HG03520 (cell line): ENCODE measurements around the gene TRIM44.
"Not testable (repeated sequence)": the region's sequence is repeated elsewhere in the genome, so short reads cannot be mapped to it uniquely, and the experiment has no call there.

ENCODE experiments used
- ATAC-seq: cut with Tn5 transposase; IDR thresholded peaks from one replicate; pipeline ENCODE4 v1.9.1; 2021; ENCODE audit warnings: mild to moderate bottlenecking, moderate library complexity; ENCODE audit not compliant: unreplicated experiment

Gene TRIM44

DNA sequence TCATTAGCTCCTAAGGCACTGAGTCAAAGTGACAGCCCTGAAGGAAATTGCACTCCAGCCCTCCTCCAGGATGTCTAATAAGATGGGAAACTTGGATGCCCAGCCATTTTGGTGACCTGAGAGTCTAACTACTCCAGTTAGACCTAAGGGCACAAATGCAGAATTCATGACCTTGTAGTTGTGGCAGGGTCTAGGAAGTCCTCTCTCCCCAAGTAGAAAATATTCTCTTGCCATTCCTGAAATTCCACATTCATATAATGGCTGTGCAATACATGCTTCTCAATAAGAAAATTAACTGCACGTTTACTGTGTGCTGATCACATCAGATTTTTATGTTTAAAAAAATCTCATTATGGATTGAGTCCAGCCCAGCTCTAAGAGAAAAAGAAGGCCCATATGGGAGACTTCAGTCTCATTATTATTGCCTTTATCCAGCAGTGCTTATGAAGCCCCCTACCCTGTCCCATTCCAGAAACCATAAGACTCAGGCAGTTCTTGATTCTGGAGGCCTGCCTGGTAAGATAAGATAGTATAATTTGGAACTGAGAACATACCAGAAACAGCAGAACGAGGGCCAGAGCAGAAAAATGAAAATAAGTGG, 147.6 kb downstream of the TRIM44 start:
- ATAC-seq: no peak

DNA sequence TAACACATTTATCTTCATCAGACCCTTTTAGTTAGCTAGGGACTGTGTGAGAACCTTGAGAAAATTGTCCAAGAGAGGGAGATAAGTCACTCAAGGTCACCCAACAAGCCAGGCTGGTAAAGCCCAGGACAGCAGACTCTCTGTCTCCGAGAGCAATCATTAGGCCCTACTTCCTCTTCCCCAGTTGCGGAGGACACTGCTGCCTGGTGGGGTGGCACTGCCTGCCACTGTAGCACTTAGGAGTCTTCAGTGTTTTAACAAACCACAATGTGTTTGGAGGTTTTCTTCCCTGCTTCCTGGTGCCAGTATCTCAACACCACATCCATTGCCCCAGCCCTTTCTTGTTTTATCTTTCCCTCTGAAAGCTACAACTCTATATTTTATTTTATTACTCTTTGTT, 149.2 kb downstream of the TRIM44 start:
- ATAC-seq: no peak

DNA sequence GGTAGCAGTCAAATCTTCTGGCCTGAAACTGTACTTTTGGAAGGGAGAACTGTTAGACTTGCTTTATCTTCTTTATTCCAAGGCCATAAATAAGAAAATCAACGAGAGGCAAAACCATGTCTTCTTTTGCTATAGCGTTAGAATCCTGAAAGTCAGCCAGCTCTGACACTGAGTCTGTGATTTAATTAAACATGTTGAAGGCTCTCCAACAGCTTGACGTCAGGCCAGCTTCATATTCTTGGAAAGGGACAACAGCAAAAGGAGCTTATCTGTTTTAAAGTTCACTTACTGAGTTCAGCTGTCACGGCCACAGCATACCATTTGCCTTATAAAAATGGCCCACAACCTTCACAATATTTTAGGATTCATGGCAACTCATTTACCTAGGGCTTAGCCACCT, 150.3 kb downstream of the TRIM44 start:
- ATAC-seq: no peak

DNA sequence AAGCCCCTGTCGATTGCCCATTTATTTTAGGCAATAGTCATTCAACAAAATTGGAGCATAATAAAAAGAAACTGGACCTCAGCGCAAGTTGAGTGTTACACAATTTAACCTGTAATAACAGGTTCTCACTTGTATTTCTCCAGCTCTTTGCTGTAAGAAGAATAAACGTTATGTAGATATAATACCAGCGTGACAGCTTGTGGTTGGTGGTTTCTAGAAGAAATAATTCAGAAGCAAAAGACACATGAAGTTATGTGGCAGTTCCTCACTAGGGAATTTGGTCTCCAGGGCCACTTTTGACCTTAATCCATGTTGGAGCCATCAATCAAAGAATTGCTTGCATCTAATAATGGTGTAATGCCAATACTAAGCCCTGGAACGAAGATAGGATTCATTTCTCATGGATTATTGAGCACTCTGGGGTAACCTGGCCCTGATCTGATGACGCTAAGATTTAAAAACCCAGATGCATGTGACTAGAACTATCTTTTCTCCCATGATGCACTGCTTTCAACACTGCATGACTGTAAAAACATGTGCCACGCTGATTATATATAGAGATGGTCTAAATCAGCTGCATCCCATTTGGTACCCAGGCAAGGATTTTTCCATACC, 151.6 kb downstream of the TRIM44 start:
- ATAC-seq: no peak

DNA sequence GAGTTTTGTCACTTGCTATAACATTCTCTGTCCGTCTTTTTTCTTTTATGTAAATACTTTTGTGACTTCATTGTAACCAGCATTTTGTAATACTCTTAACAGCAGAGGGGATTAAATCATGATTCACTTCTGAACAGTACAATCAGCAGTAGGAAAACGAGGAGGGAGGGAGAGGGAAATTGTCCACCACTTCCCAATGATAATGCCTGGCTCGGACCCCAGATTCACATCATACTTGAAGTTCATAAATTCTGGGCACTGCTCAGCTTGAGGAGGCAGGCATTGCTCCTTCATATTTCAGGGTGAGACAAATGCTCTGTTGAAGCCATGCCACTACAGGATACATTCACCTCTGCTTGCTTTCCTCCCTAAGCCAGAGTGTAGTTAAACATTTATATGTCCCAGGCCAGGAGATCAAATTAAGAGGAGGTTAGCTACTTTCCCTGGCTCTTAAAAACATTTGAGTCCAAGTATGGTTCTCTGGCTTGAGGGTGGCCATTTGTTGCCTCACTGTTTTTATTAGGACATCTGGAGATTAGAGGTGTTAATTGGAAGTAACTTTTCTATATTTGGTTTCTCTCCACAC, 152.2 kb downstream of the TRIM44 start:
- no peak for ATAC-seq

DNA sequence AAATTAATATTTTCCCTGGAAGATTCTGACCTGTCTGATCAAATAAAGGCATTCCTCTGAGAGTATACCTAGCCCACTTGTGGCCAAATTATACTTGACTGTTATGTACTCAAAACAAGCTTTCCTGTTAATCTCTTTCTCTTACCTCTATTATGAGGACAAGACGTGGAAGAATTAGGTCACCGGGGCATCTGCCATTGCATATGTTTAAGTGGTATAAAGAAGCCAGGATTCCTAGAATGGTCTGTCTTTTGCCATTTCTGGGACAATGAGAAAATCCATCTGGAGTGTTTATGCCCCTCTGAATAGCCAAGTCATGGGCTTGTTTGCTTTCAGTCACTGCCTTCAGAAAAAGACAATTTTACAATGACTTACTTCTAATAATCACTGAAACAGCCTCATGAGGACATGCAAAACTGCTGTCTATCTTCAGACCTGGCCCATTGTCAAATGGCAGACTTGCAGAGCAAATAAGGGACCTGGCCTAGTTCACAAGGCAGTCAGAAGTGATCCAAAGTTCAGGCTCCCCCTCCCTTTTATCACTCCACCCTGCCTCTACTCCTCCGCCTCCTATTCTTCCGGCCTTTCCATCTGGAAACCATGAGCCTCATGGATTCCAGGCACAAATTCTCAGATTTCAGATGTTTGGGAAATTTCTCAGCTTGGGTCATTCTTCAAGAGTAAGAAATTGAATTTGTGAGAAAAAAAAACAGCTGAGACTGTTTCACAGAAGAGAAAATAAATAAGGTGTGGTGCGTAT, 153.2 kb downstream of the TRIM44 start:
- no peak for ATAC-seq

DNA sequence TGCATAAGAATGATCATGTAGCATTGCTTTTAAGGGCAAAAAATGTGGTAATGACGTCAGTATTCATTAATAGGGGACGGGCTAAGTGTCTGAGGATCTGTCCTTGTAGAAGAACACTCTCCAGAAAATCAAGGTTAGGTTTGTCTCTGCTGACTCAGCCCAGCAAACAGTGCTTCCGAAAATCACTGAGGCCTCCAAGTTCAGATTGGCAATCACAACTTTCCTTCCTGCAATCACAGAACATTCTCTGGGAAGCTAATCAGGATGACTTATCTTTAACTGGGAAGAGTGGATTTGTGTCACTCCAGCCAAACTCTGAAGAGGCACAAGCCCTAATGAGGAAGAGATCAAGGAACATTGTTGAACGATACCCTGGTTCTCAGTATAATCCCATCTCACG, 158.0 kb downstream of the TRIM44 start:
- no peak for ATAC-seq

DNA sequence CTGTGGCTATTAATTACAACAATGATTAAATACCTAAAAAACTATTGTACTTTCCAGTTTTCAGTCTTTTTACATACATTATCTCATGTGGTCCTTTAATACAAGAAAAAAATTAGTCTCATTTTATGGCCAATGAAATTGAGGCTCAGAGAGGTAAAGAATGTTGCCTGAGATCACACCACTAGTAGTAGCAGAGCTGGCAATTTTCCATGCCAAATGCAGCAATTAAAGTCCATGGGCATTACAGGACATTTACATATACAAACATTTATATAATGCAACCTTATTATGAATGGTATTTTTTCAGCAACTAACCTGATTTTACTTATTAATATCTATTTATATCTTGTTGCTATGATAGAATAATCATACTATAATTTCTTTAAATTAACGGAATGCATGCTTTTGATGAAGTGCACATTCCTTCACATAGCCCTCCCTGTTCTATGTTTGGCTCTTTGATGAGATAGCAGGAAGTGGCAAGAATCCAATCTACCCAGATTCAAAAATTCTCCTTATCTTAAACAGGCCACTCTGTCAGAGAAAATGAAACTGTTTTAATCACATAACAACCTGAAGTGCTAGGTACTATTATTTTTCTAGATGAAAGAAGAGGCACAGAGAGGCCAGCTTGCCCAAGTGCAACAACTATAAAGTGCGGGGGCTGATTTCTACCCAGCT, 160.4 kb downstream of the TRIM44 start:
- ATAC-seq: no peak

DNA sequence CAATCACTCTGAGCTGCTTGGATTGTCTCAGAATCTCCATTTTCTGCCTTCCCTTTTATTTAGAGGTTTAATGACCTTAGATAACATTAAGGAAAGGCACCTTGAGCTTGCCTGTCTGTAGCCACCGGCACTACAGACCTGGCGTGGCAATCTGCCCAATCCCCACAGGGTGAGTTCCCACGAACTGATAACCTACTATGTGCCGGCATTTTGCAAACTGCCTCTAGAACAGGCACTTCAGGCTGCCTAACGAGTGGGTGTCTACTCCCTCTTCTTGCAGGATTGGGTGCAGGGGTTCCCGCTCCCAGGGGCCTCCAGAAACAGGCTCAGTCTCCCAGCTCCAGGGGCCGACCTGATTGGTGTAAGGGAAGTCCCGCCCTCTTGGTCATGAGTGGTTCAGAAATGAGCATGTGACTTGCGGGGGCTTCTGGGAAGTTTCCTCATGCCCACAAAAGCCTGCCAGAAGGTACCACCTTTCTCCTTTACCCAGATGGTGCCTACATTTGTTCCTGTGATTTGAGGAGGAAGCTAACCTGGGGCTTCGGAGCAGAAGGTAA, 161.2 kb downstream of the TRIM44 start:
- ATAC-seq: no peak

DNA sequence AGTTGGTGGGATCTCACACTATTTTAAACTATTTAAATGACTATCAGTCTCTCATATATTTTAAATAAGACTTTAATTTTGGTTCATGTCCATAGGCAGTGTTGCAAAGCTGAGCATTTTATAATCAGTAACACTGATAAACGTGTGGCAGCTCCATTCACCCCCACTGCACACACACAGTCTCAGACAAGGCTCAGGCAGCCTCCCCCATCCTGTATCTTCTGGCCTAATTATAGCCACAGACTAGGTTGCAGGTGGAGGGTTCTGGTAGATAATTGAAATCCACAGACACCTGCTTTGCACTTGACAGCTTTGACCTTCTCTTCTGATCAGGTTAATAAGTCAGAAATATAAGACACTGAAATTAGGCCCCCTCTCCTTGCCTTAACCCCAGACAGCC, 162.8 kb downstream of the TRIM44 start:
- no peak for ATAC-seq

DNA sequence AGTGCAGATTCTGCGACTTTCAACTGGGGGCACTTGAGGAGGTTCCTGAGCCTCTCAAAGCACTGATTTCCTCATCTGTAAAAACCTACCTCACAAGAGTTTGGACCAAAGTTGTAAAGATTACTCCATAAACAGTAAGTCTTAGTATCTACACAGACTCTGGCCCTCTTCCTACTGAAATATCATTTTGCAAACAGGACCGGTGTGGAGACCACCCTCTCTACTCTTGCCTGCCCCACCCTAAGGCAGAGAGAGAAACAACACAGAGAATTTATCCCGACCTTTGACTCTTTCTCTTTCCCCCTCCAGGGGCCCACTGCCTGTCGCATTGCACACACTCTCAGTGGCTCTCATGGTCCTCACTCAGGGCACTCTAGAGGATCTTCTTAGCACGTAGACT, 163.4 kb downstream of the TRIM44 start:
- no peak for ATAC-seq

DNA sequence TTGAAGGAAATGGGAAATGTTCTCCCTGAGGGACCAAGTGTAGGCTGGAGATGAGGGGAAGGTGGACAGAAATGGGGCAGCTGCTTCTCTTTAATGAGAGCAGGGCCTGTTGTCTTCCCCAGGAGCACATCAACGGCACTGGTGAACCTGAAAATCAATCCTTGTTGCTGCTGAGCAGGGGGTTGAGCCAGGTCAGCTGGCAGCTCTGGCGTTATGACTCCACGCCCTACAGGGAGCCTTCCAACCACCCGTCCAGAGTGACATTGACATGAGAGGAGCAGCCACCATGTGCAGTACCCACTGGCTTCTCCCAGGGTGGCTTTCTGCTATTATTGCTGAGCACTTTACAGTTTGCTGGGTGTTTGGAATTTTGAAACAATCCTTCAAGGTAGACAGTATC, 164.4 kb downstream of the TRIM44 start:
- no peak for ATAC-seq

DNA sequence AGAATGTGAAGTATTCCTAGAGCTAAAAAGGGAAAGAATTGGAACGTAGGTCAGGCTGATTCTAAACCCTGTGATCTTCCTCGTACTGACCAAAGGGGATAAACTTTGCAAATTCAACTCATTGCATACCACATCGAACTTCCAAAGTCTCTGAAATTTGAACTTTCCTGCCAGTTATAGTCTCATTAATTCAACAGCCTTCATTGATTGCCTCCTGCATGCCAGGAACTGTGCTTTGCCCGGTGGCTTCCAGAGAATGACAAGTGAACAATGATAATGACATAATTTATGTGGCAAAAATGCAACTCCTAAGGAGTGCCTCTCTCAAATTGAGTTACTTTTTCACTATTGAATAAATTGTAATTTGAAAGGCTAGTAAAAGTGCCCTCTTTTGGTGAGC, 173.6 kb downstream of the TRIM44 start:
- no peak for ATAC-seq

DNA sequence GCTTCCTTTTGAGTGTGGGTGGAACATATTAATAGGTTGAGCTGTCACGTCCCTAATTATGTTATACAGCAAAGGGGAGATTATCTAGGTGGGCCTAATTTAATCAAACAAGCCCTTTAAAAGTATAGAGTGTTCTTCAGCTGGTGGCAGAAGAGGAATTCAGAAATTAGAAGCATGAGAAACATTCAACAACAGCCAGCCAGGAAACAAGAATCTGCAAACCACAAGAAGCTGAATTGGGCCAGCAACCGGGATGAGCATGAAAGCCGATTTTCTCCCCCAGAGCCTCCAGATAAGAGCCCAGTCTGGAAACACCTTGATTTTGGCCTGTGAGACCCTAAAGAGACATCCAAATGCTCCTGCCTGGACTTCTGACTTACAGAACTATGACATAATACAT, 175.5 kb downstream of the TRIM44 start:
- ATAC-seq: no peak

DNA sequence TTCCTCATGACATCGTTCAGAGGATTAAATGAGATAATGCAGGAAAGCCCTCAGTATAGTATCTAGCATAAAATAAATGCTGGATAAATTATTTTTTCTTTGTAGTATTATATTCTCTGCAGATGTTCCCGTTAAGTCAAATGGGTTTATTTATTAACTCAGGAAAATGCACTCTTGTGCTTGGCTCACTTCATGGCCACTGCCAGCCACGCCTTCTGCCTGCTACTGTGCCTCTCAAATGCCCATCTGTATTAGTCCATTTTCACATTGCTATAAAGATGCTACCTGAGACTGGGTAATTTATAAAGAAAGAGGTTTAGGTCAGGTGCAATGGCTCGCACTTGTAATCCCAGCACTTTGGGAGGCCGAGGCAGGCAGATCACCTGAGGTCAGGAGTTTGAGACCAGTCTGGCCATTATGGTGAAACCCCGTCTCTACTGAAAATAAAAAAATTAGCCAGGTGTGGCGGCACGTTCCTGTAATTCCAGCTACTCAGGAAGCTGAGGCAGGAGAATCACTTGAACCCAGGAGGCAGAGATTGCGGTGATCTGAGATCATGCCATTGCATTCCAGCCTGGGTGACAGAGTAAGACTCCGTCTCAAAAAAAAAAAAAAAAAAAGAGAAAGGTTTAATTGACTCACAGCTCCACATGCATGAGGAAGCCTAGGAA, 176.3 kb downstream of the TRIM44 start:
- not testable (repeated sequence) for ATAC-seq

DNA sequence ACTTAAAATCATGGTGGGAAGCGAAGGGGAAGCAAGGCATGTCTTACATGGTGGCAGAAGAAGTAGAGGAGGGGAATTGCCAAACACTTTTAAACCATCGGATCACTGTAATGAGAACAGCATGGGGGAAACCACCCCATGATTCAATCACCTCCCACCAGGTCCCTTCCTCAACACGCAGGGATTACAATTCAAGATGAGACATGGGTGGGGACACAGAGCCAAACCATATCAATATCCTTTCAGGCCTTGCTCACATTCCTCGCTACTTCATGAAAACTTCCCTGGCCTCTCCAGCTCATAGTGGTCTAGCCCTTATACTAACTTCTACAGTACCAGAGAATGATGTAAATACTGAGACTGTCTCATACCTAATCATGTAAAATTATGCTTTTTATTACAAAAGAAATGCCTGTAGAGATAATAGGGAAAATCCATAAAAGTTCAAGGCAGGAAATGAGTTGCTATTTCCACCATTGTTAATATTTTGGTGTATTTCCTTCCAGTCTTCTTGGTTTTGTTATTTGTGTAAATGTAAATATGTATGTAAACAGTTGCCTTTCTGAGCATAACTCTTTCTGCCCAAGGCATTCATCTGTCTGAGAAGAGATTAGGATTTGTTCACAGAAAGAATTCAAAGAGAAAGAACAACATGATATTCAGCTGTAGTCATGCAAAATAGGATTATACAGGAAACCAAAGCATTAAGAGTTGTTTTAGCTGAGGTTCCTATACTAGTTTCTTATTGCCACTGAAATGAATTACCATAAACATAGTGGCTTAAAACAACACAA, 177.0 kb downstream of the TRIM44 start:
- ATAC-seq: no peak

DNA sequence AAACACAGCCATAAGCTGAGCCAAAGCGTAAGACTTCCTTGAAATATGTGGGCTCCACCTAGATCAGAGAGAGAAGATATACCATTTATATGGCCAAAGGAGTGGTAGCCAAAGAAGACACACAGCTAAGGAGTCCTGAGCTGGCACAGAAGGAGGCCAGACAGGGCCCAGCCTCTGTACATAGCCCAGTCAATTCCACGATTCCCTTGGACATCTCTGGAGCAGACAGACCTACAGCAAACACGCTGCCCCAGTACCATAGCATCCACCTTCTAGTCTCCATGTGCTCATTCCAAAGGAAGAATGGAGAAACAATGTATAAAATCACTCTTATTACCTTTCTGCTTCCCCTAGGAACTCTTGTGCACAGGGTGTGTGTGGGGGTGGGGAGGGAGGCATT, 179.2 kb downstream of the TRIM44 start:
- no peak for ATAC-seq

DNA sequence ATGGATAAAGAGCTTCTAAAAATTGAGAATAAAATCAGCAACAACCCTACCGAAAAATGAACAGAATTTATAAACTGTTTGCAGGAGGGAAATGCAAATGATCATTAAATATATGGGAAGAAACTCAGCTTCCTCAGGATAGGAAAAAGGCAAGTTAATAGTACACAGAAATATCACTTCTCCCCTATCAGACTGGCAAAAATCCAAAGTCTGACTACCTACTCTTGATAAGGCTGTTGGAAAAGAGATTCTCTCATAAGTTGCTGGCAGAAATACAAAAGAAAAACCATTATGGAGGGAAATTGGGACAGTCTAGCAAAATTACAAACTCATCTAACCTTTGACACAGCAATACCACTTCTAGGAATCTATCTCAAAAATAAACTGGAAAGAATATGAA, 180.4 kb downstream of the TRIM44 start:
- no peak for ATAC-seq

DNA sequence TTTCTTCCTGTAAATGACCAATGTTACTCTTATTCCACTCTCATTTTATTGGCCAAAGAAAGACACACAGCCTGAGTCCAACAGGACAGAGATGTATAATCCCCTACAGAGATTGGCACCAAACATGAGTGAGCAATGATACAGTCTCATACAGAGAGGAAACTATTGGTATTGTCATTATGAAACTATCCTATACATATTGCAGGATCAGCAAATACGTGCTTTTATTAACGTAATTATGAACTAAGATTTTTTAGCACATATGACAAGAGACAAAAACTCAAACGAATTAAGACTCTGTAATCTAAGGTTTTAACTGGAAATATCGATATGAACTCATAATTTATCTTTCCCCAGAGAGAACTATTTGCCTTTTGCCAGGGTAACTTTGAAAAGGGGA, 182.0 kb downstream of the TRIM44 start:
- no peak for ATAC-seq

DNA sequence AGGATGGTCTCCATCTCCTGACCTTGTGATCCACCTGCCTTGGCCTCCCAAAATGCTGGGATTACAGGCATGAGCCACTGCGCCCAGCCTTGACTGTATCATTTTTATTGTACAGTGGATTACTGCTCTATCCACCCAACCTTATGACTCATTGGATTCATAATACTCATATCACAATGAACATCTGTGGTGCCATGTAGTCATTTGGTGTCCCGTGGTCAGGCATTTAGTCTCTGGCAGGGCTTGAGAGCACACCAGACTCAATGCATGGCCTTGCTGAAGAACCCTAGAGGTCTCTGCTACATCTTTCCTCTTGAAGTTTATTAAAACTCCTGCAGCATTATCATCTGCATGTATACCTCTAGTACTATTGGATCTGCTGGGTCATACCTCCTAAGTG, 183.3 kb downstream of the TRIM44 start:
- no peak for ATAC-seq
